ENCODE measurements around the gene NR2F1-AS1. TPM values are rescaled to one million over a fixed set of nuclear protein-coding genes. Genes with fewer than 3 reads are reported as not detected.
"Not testable (repeated sequence)": the region's sequence is repeated elsewhere in the genome, so short reads cannot be mapped to it uniquely, and the experiment has no call there.

Gene NR2F1-AS1
- total and polyA plus RNA-seq, 4 donors = 2.0 to 4.0 (median 2.1) TPM

- 85% methylated on average over 1 of the region's 1 CpG for WGBS
- Histone ChIP-seq H3K9ac (ENCODE audit: low read depth in 1 of 2, low read length in 2 of 2) (no peak overlapping the region), H3K9me3 (ENCODE audit: control insufficient read depth in 4 of 4, low read length in 3 of 4) (peaks cover 3 to 14% (median 7%) of the 10 kb centered on the region in 4 donors), H3K27me3 (ENCODE audit: control insufficient read depth in 4 of 4, insufficient read depth in 4 of 4, low read length in 3 of 4) (no peaks in the 10 kb centered on the region), H3K27ac (ENCODE audit: low read depth in 1 of 2, low read length in 2 of 2) (no peak overlapping the region), H3K36me3 (ENCODE audit: control insufficient read depth in 4 of 4, insufficient read depth in 3 of 4, low read depth in 1 of 4, low read length in 3 of 4) (no peaks in the 10 kb centered on the region), H3K4me1 (ENCODE audit: control insufficient read depth in 4 of 4, insufficient read depth in 4 of 4, low read length in 3 of 4) (no peaks in the 10 kb centered on the region), H3K4me3 (ENCODE audit: low read depth in 1 of 3, low read length in 3 of 3) (no peak overlapping the region)
- TF ChIP-seq FOXA1 (IDR thresholded peaks at IDR 0.05) = no peak
- no peak for TF ChIP-seq REST (IDR thresholded peaks at IDR 0.05)
- no peak for TF ChIP-seq CTCF (IDR thresholded peaks at IDR 0.05; ENCODE audit: low read depth, low read length, missing input control)
- no peak for TF ChIP-seq YY1 (IDR thresholded peaks at IDR 0.05)
- no peak for TF ChIP-seq FOXA2 (IDR thresholded peaks at IDR 0.05)
- DNase-seq (ENCODE audit: low spot score) = no peak
Measured at GRCh38 chr5:93461756-93462155, 119.3 kb downstream of the NR2F1-AS1 start.

GRCh38 chr5:93460286-93460685 lies 120.7 kb downstream of the NR2F1-AS1 start:
- Histone ChIP-seq H3K36me3 (ENCODE audit: control insufficient read depth in 4 of 4, insufficient read depth in 3 of 4, low read depth in 1 of 4, low read length in 3 of 4) (no peaks in the 10 kb centered on the region), H3K27ac (ENCODE audit: low read depth in 1 of 2, low read length in 2 of 2) (no peak overlapping the region), H3K27me3 (ENCODE audit: control insufficient read depth in 4 of 4, insufficient read depth in 4 of 4, low read length in 3 of 4) (no peaks in the 10 kb centered on the region), H3K4me1 (ENCODE audit: control insufficient read depth in 4 of 4, insufficient read depth in 4 of 4, low read length in 3 of 4) (no peaks in the 10 kb centered on the region), H3K9ac (ENCODE audit: low read depth in 1 of 2, low read length in 2 of 2) (no peak overlapping the region), H3K9me3 (ENCODE audit: control insufficient read depth in 4 of 4, low read length in 3 of 4) (peaks cover 3 to 14% (median 7%) of the 10 kb centered on the region in 4 donors), H3K4me3 (ENCODE audit: low read depth in 1 of 3, low read length in 3 of 3) (no peak overlapping the region)
- WGBS = 92% methylated on average over 2 of the region's 2 CpGs
- TF ChIP-seq FOXA1 (IDR thresholded peaks at IDR 0.05) (no peak), JUND (IDR thresholded peaks at IDR 0.05) (no peak), REST (IDR thresholded peaks at IDR 0.05) (no peak), MAX (IDR thresholded peaks at IDR 0.05) (no peak), HNF4A (conservative IDR thresholded peaks at IDR 0.05) (no peak), YY1 (IDR thresholded peaks at IDR 0.05) (no peak), RXRA (IDR thresholded peaks at IDR 0.05) (no peak), HNF4G (IDR thresholded peaks at IDR 0.05) (no peak), EGR1 (IDR thresholded peaks at IDR 0.05; ENCODE audit: low read depth in 2 of 2) (no peak), RAD21 (IDR thresholded peaks at IDR 0.05) (no peak)
- no peak for DNase-seq (ENCODE audit: low spot score)

GRCh38 chr5:93456796-93457195 lies 124.2 kb downstream of the NR2F1-AS1 start:
- WGBS = 72% methylated on average over 8 of the region's 8 CpGs
- H3K27me3 ChIP-seq (ENCODE audit: control insufficient read depth in 4 of 4, insufficient read depth in 4 of 4, low read length in 3 of 4); H3K9ac ChIP-seq (ENCODE audit: low read depth in 1 of 2, low read length in 2 of 2); DNase-seq (ENCODE audit: low spot score); H3K4me1 ChIP-seq (ENCODE audit: control insufficient read depth in 4 of 4, insufficient read depth in 4 of 4, low read length in 3 of 4); H3K9me3 ChIP-seq (ENCODE audit: control insufficient read depth in 4 of 4, low read length in 3 of 4); H3K36me3 ChIP-seq (ENCODE audit: control insufficient read depth in 4 of 4, insufficient read depth in 3 of 4, low read depth in 1 of 4, low read length in 3 of 4); H3K27ac ChIP-seq (ENCODE audit: low read depth in 1 of 2, low read length in 2 of 2); H3K4me3 ChIP-seq (ENCODE audit: low read depth in 1 of 3, low read length in 3 of 3): not testable (repeated sequence)
